Bronchial epithelial cell (primary cell): Measurements from ENCODE around the gene MAST4. TPM values are rescaled to one million over a fixed set of nuclear protein-coding genes. Genes with fewer than 3 reads are reported as not detected.

Experiments
- DNase-seq: peaks from one replicate; pipeline ENCODE4 v3.0.0-alpha.2; 2010; ENCODE audit warnings: low read depth
- FAIRE-seq: peaks from 2 replicates; lab custom pipeline; 2011; peaks lifted over from hg19 to GRCh38; lab: Jason Lieb, UNC
- H3K27me3 ChIP-seq: 2 replicates; pipeline ENCODE4 v1.5.1; 2011; ENCODE audit warnings: low read length; ENCODE audit not compliant: control insufficient read depth, insufficient read depth
- H3K36me3 ChIP-seq: 2 replicates; pipeline ENCODE4 v1.5.1; 2011; ENCODE audit warnings: low read length; ENCODE audit not compliant: control insufficient read depth, insufficient read depth
- H3K4me3 ChIP-seq: 2 replicates; pipeline ENCODE4 v1.5.1; 2011; ENCODE audit warnings: mild to moderate bottlenecking, low read depth, low read length, control low read depth
- total RNA-seq: library from RNA; depleted of rRNA; stranded (reverse); fragments of >200 nt; gene quantifications from 2 replicates; pipeline ENCODE4 v1.2.1, GENCODE V29; 2014
- TF ChIP-seq, protein P1 (sequence below): IDR thresholded peaks from 2 replicates; pipeline ENCODE4 v1.5.1; 2011; ENCODE audit warnings: mild to moderate bottlenecking, moderate library complexity, low read length, control low read depth, inconsistent platforms; ENCODE audit not compliant: insufficient read depth, severe bottlenecking

The MAST4 gene
- total RNA-seq, 1 donor from 2014 or later = 10.3 TPM

GRCh38 chr5:67187006-67187715, 591.0 kb downstream of the MAST4 start:
- TF ChIP-seq, protein P1, sequence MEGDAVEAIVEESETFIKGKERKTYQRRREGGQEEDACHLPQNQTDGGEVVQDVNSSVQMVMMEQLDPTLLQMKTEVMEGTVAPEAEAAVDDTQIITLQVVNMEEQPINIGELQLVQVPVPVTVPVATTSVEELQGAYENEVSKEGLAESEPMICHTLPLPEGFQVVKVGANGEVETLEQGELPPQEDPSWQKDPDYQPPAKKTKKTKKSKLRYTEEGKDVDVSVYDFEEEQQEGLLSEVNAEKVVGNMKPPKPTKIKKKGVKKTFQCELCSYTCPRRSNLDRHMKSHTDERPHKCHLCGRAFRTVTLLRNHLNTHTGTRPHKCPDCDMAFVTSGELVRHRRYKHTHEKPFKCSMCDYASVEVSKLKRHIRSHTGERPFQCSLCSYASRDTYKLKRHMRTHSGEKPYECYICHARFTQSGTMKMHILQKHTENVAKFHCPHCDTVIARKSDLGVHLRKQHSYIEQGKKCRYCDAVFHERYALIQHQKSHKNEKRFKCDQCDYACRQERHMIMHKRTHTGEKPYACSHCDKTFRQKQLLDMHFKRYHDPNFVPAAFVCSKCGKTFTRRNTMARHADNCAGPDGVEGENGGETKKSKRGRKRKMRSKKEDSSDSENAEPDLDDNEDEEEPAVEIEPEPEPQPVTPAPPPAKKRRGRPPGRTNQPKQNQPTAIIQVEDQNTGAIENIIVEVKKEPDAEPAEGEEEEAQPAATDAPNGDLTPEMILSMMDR = no peak
- H3K27me3 ChIP-seq = no peaks in the 10 kb centered on the region
- FAIRE-seq (no peak), DNase-seq (no peak)
- H3K4me3 ChIP-seq = no peak overlapping the region
- H3K36me3 ChIP-seq = no peaks in the 10 kb centered on the region

GRCh38 chr5:67188274-67189078, 592.3 kb downstream of the MAST4 start:
- Histone ChIP-seq H3K4me3 (no peak overlapping the region), H3K27me3 (no peaks in the 10 kb centered on the region), H3K36me3 (no peaks in the 10 kb centered on the region)
- no peak for DNase-seq
- FAIRE-seq = no peak
- TF ChIP-seq, protein P1 = no peak

GRCh38 chr5:67189079-67189354, 592.8 kb downstream of the MAST4 start:
- TF ChIP-seq, protein P1 = no peak
- FAIRE-seq (no peak), DNase-seq (no peak)
- Histone ChIP-seq H3K4me3 (no peak overlapping the region), H3K36me3 (no peaks in the 10 kb centered on the region), H3K27me3 (no peaks in the 10 kb centered on the region)

DNA sequence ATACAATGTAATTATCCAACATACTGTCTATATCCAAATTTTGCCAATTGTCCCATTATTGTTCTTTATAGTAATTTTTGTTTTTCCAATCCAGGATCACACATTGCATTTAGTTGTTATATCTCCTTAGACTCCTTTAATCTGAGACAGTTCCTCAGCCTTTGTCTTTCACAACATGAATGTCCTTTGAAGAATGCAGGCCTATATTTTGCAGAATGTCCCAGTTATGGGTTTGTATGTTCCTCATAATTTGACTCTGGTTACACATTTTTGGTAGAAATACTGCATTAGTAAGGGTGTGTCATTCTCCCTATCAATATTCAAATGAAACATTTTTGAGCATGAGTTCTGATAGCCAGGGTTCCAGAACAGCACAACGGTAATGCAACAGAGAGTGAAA, 593.7 kb downstream of the MAST4 start:
- DNase-seq (no peak), FAIRE-seq (no peak)
- Histone ChIP-seq H3K36me3 (no peaks in the 10 kb centered on the region), H3K27me3 (no peaks in the 10 kb centered on the region), H3K4me3 (no peak overlapping the region)
- TF ChIP-seq, protein P1 = no peak

DNA sequence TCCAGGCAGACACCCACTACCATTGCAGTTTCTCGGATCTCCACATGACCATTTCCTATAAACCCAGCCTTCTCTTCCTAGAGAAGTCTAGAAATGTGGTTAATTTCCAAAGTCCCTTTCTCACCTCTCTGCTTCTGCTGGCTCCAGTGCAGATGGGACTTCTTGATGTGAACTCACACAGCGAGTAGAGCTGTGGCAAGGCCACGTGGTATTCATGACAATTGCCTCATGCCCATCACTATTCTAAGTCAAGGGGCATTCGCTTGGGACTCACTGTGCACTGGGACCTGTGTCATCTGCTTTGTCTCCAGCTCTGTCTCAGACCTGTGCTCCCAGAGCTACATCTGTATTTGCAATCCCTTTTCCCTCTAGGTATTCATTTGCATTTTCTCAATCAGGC, 594.2 kb downstream of the MAST4 start:
- no peaks in the 10 kb centered on the region for H3K27me3 ChIP-seq
- DNase-seq = no peak
- TF ChIP-seq, protein P1 = no peak
- no peaks in the 10 kb centered on the region for H3K36me3 ChIP-seq
- FAIRE-seq = no peak
- no peak overlapping the region for H3K4me3 ChIP-seq

- no peak for FAIRE-seq
- TF ChIP-seq, protein P1 = no peak
- no peaks in the 10 kb centered on the region for H3K27me3 ChIP-seq
- no peak overlapping the region for H3K4me3 ChIP-seq
- no peak for DNase-seq
- H3K36me3 ChIP-seq = no peaks in the 10 kb centered on the region
Observed at GRCh38 chr5:67190861-67191260, 594.7 kb downstream of the MAST4 start.
